Stimulated activated CD4-positive, alpha-beta T cell treated with anti-CD3 and anti-CD28 coated beads, Interleukin-15, amount 100 ng/mL, for 24 hours (primary cell): Measurements from ENCODE around the gene BSND.
"Not testable (repeated sequence)": the region's sequence is repeated elsewhere in the genome, so short reads cannot be mapped to it uniquely, and the experiment has no call there.

Experiments
- DNase-seq: peaks from one replicate; pipeline ENCODE4 v3.0.0-alpha.2; 2020

The BSND gene

DNA sequence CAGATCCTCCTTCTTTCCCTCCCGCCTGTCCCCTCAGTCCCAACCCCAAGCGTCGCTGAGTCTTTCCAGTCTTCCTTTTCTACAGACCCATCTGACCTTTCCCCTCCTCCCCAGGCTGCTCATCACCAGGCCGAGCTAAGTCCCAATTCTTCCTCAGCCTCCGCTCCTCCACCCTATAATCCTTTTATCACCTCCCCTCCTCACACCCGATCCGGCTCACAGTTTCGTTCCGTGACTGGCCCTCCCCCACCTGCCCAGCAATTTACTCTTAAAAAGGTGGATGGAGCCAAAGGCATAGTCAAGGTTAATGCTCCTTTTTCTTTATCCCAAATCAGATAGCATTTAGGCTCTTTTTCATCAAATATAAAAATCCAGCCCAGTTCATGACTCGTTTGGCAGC lies 25.4 kb downstream of the BSND start:
- not testable (repeated sequence) for DNase-seq

- not testable (repeated sequence) for DNase-seq
Measured at GRCh38 chr1:55026682-55027081, 27.9 kb downstream of the BSND start.

- not testable (repeated sequence) for DNase-seq
Measured at GRCh38 chr1:55031098-55031497, 32.4 kb downstream of the BSND start.

DNA sequence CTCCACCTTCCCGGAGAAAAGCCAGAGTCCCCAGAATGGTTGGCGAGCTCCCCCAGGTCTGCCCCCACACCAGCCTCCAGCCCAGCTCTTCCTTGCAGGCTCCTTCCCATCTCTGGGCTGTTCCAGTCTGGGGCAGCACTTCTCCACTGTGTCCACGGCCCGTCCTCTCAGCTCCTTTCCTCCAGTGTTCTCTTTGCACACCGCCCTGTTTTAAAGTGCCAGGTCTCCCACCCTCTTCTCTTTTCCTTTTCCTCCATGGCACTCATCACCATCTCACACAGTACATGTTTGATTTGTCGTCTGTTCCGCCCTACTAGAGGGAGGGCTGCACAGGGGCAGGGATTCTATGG lies 34.5 kb downstream of the BSND start:
- no peak for DNase-seq

DNA sequence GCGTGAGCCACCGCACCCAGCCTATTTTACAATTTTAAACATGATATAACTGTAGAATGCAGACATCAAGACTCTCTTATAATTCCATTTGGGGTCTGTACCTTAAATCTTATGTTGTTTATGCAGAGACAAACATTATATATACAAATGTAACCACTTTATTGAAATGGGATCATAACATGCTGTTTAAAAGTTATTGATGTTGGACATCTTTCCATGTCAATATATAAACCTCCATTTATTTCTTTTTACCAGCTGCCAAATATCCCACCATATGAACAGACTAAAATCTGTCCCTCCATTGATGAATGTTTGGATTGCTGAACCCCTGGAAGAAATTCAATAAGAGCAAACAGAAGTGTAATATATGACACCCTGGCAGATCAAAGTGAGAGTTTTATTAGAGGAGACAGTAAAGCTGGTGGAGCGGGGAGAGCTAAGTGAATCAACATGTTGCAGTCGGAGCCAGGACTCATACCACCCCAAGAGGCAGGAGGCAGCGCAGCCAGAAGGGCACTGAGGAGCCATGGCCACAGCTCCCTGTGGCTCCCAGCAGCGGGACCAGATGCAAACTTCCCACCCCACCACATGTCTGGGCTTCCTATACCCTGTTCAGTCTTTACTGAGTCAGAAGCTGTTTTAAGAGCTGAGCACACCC lies 35.9 kb downstream of the BSND start:
- no peak for DNase-seq

DNA sequence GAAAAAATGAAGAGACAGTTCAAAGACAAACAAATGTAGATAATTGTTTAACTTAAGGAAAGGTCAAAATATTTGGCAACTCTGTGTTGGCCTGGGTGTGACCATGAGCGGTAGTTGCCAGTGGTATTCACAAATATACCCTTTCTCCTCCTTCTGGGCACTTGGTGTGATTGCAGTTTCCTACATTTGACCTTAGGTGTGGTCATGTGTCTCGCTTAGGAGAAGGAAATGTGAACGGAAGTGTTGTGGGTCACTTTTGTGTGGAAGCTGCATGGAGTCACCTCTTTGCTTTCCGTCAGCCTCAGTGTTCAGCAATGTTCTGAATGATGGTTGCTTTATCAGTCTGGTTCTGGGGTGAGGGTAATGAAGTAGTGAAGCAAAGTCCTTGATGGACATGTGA lies 37.2 kb downstream of the BSND start:
- no peak for DNase-seq

DNA sequence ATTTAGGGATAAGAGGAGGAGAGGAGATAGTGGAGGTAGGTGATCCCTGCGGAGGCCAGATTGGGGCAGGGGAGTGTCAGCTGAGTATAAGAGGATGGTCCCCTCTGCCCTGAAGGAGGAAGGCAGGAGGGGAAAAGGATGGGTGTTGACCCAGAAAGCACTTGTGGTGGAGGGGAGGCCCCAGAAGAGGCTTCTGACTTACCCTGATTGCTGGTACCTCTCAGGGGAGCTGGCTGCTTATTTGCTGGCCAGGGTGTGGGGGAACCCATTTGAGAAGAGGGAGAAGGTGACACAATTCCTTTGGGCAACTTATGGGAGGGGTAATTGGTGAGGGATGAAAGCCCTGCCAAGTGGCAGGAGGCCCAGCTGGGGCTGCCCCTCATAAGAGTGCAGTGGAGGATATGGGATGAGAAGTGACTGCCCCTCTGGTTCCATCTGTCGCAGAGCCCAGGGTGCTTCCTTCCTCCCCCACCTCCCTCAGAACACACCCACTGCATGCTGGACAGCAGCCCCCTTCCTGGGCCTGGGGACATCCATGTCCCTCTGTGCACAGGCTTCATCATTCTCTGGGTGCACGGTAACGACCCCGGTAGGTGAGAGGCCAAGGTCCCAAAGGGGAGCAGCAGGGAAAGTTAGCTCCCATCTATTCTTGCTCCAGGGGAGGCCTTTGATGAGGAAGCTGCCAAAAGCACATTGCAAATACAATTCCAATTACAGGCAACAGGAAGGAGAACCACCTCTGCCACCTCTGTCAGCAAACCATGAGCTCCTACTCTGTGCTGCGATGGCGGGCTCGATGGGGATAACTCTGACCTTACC lies 39.2 kb downstream of the BSND start:
- DNase-seq: no peak

- no peak for DNase-seq
Measured at GRCh38 chr1:55038552-55038838, 39.8 kb downstream of the BSND start.

- DNase-seq: no peak
Measured at GRCh38 chr1:55038974-55039341, 40.2 kb downstream of the BSND start.

DNA sequence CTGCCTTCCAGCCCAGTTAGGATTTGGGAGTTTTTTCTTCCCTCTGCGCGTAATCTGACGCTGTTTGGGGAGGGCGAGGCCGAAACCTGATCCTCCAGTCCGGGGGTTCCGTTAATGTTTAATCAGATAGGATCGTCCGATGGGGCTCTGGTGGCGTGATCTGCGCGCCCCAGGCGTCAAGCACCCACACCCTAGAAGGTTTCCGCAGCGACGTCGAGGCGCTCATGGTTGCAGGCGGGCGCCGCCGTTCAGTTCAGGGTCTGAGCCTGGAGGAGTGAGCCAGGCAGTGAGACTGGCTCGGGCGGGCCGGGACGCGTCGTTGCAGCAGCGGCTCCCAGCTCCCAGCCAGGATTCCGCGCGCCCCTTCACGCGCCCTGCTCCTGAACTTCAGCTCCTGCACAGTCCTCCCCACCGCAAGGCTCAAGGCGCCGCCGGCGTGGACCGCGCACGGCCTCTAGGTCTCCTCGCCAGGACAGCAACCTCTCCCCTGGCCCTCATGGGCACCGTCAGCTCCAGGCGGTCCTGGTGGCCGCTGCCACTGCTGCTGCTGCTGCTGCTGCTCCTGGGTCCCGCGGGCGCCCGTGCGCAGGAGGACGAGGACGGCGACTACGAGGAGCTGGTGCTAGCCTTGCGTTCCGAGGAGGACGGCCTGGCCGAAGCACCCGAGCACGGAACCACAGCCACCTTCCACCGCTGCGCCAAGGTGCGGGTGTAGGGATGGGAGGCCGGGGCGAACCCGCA lies 40.8 kb downstream of the BSND start, which contains the start of gene PCSK9:
TSS of gene PCSK9 (plus strand) at position 207 of the 741 bp plus-strand sequence. CDS start at position 497, 290 bp downstream.
- no peak for DNase-seq

GRCh38 chr1:55040083-55040932 lies 41.6 kb downstream of the BSND start:
- DNase-seq: no peak

DNA sequence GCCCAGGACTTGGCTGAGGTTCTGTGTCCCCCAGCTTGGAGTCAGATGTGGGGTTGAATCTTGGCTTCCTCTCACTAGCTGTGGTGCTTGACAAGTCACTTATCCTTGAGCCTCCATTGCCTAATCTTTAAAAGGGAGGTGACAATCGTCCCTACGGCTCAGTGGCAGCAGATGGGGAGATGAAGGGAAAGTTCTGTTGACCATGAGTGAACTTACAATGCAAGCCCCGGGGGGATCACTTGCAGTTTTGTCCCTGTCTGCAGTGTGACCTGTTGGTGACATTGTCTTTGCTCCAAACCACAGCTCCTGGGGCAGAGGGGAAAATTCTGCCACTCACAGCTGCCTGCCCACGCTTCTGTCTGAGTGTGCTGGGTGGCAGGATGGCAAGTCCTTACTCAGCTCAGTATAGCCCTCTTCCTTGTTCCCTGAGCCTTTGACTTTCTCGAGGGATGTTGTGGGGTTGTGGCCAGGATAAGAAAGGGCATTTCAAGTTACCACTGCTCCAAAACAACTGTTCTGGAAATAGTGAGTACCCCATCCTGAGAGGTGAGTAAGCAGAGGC lies 42.3 kb downstream of the BSND start:
- DNase-seq: no peak

- DNase-seq: no peak
Measured at GRCh38 chr1:55041613-55042012, 42.9 kb downstream of the BSND start.

- no peak for DNase-seq
Measured at GRCh38 chr1:55043011-55043410, 44.3 kb downstream of the BSND start.

GRCh38 chr1:55043726-55044125 lies 45.0 kb downstream of the BSND start:
- DNase-seq: no peak

- DNase-seq: no peak
Measured at GRCh38 chr1:55044617-55045397, 46.1 kb downstream of the BSND start.

- DNase-seq: no peak
Measured at GRCh38 chr1:55045430-55045829, 46.7 kb downstream of the BSND start.

DNA sequence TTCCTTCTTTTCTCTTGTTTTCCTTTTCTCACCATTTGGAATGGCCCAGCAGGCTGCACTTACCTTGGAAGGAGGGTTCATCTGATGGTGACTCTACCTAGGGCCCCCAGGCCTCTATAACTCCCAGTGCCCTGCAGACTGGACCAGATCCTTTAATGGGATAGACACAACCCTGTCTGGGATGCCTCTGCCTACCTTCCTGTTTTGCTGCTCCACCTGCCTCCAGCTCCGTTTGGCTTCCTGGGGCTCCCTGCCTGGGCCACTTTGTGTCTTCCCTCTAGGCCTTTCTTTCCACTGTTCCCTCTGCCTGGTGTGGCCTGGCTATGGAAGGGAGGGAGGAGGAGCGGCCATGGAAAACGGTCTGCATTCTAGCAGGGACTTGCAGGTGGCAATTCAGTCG lies 48.1 kb downstream of the BSND start:
- no peak for DNase-seq

- DNase-seq: no peak
Measured at GRCh38 chr1:55047611-55048010, 48.9 kb downstream of the BSND start.

DNA sequence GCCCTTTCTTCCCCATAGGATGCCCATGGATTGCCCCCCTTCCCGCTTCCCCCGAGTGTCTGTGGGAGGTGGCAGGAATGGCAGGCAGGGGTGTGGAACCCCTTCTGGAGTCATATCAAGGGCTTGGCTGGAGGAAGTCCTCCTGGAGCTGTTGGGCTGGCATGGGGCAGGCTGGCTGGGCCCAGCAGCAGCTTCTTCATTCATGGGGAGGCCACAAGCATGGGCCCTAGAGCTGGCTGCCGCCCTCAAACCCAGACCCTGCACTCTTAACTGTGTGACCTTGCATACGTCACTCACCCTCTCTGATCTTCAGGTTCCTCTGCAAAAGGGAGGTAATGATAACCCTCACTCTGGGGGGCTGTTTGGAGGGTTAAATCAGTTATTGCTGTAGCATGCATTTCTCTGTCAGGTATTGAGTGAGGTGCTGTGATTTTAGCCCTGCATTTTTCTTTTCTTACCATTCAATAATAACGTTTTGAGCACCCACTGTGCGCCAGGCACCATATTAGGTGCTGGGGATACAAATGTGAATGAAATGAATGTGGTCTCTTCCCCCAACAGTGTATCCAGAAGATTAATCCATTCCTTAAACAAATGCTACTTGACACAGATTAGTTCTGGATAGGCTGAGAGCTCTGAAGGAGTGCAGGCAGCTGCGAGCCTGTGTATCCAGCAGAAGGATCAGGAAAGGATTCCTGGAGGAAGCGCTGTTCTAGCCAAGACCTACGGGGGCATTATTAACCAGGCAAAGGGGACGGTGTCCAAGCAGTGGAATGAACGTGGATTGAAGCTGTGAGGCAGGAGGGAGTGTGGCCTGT lies 49.9 kb downstream of the BSND start:
- no peak for DNase-seq
